H7 (cell line): ENCODE data around the gene NONO. TPM values are rescaled to one million over a fixed set of nuclear protein-coding genes. Genes with fewer than 3 reads are reported as not detected.
"Not testable (repeated sequence)": the region's sequence is repeated elsewhere in the genome, so short reads cannot be mapped to it uniquely, and the experiment has no call there.

Source experiments
- DNase-seq: peaks from one replicate; pipeline ENCODE4 v3.0.0; 2012
- H3K27me3 ChIP-seq: 2 replicates; pipeline ENCODE4 v1.6.0; 2011; ENCODE audit warnings: mild to moderate bottlenecking, low read length; ENCODE audit not compliant: control insufficient read depth, insufficient read depth
- H3K36me3 ChIP-seq: replicated peaks from 2 replicates; pipeline ENCODE4 v1.5.1; 2011; ENCODE audit warnings: low read length; ENCODE audit not compliant: control insufficient read depth, insufficient read depth
- H3K4me3 ChIP-seq: 2 replicates; pipeline ENCODE4 v1.5.1; 2011; ENCODE audit warnings: low read depth, mild to moderate bottlenecking, control low read depth, low read length, moderate library complexity; ENCODE audit not compliant: insufficient read depth
- total RNA-seq: library from RNA; depleted of rRNA; stranded (reverse); fragments of >200 nt; shearing (Covaris generic); gene quantifications from 2 replicates; pipeline ENCODE4 v1.2.3, GENCODE V29; 2014

Gene NONO
- total RNA-seq, 1 experiment from 2014 or later, result 665 TPM

- no peaks in the 10 kb centered on the region for H3K36me3 ChIP-seq
- H3K27me3 ChIP-seq, result no peaks in the 10 kb centered on the region
- H3K4me3 ChIP-seq, result no peak overlapping the region
- peak; percentile 3 for DNase-seq
Measured at GRCh38 chrX:71256856-71257255, 26.6 kb upstream of the NONO start.

- H3K36me3 ChIP-seq, H3K27me3 ChIP-seq, H3K4me3 ChIP-seq, DNase-seq: not testable (repeated sequence)
Measured at GRCh38 chrX:71268624-71269023, 14.8 kb upstream of the NONO start.

- DNase-seq, result no peak
- Histone ChIP-seq H3K36me3 (no peaks in the 10 kb centered on the region), H3K4me3 (no peak overlapping the region), H3K27me3 (no peaks in the 10 kb centered on the region)
Measured at GRCh38 chrX:71269801-71270395, 13.5 kb upstream of the NONO start.

- not testable (repeated sequence) for DNase-seq, H3K27me3 ChIP-seq, H3K4me3 ChIP-seq, H3K36me3 ChIP-seq
Measured at GRCh38 chrX:71272313-71272712, 11.1 kb upstream of the NONO start.

- not testable (repeated sequence) for H3K36me3 ChIP-seq, H3K4me3 ChIP-seq, H3K27me3 ChIP-seq, DNase-seq
Measured at GRCh38 chrX:71281300-71281699, 2.1 kb upstream of the NONO start.

- H3K27me3 ChIP-seq, result no peaks in the 10 kb centered on the region
- peak; percentile 26 for DNase-seq
- H3K36me3 ChIP-seq, result no peaks in the 10 kb centered on the region
- peak overlapping the region; percentile 35 for H3K4me3 ChIP-seq
Measured at GRCh38 chrX:71282514-71283402, 677 bp upstream of the NONO start.

- H3K4me3 ChIP-seq, result no peak overlapping the region
- H3K27me3 ChIP-seq, result no peaks in the 10 kb centered on the region
- peaks cover 3% of the 10 kb centered on the region for H3K36me3 ChIP-seq
- no peak for DNase-seq
Measured at GRCh38 chrX:71285929-71286328, 2.5 kb downstream of the NONO start.

- Histone ChIP-seq H3K27me3 (no peaks in the 10 kb centered on the region), H3K36me3 (peaks cover 17% of the 10 kb centered on the region), H3K4me3 (no peak overlapping the region)
- DNase-seq, result no peak
Measured at GRCh38 chrX:71291381-71291780, 7.9 kb downstream of the NONO start.

GRCh38 chrX:71292669-71293365, 9.4 kb downstream of the NONO start:
- H3K4me3 ChIP-seq, result no peak overlapping the region
- no peaks in the 10 kb centered on the region for H3K27me3 ChIP-seq
- no peak for DNase-seq
- peaks cover 26% of the 10 kb centered on the region for H3K36me3 ChIP-seq

GRCh38 chrX:71296806-71297205, 13.4 kb downstream of the NONO start:
- no peak overlapping the region for H3K4me3 ChIP-seq
- no peaks in the 10 kb centered on the region for H3K27me3 ChIP-seq
- no peak for DNase-seq
- peaks cover 34% of the 10 kb centered on the region for H3K36me3 ChIP-seq

- no peaks in the 10 kb centered on the region for H3K27me3 ChIP-seq
- DNase-seq, result no peak
- H3K4me3 ChIP-seq, result no peak overlapping the region
- peaks cover 28% of the 10 kb centered on the region for H3K36me3 ChIP-seq
Measured at GRCh38 chrX:71298119-71298518, 14.7 kb downstream of the NONO start.

- not testable (repeated sequence) for DNase-seq, H3K4me3 ChIP-seq, H3K27me3 ChIP-seq
- H3K36me3 ChIP-seq, result peaks cover 24% of the 10 kb centered on the region
Measured at GRCh38 chrX:71300064-71300463, 16.6 kb downstream of the NONO start.

- not testable (repeated sequence) for DNase-seq, H3K27me3 ChIP-seq, H3K4me3 ChIP-seq
- peaks cover 24% of the 10 kb centered on the region for H3K36me3 ChIP-seq
Measured at GRCh38 chrX:71300495-71300894, 17.1 kb downstream of the NONO start.

GRCh38 chrX:71301195-71301924, 17.9 kb downstream of the NONO start, which contains the start of gene ITGB1BP2:
Gene ITGB1BP2 (plus strand): TSS chrX:71301750. CDS start chrX:71301807, 57 bp downstream.
- Histone ChIP-seq H3K27me3 (no peaks in the 10 kb centered on the region), H3K4me3 (no peak within 1 kb of the TSS), H3K36me3 (peaks cover 24% of the 10 kb centered on the region)
- no peak for DNase-seq
